ENCODE measurements around the gene NDUFAF3. TPM values are rescaled to one million over a fixed set of nuclear protein-coding genes. Genes with fewer than 3 reads are reported as not detected.
"Not testable (repeated sequence)": the region's sequence is repeated elsewhere in the genome, so short reads cannot be mapped to it uniquely, and the experiment has no call there.

The NDUFAF3 gene
- total RNA-seq, 1 donor from 2014 or later, result 60.4 TPM

DNA sequence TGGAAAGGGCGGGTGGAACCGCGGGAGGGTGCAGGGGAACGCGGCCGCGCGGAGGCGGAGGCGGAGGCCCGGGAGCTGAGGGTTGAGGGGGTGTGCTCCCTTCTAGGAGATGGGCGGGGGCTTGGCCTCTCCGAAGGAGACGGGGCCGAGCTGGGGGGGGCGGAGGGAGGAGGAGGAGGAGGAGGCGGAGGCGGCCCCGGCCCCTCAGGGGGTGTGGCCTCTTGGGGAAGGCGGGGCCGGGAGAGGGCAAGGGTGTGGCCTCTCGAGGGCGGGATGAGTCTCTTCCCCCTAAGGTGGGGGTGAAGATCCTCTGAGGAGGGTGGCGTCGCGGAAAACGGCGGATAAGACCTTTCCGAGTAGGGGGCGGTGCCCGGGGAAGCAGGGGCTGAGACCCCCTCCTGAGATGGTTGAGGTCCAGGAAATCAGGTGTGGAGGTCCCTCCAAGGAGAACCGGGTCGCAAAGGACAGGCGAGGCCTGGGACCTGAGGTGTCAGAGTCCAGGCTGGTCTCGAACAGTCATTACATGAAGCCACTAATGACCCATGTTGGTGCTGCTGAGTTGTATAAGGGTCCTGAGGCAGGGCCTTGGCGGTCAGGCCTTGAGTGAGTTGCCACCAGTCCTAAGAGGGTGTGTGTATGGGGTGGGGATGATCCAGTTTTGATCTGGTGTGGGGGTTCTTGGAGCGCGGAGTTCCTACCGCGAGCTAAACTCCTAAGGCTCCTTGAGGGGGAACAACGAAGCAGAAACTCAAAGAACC is 14.0 kb upstream of the NDUFAF3 start:
- Mint-ChIP-seq H3K9me3 (ENCODE audit: low read depth) (no peaks in the 10 kb centered on the region), H3K36me3 (ENCODE audit: low read depth) (peaks cover 11% of the 10 kb centered on the region), H3K27me3 (ENCODE audit: low read depth) (no peaks in the 10 kb centered on the region), H3K4me3 (ENCODE audit: unreplicated experiment) (peak overlapping the region; percentile 99), H3K4me1 (ENCODE audit: low read depth) (peaks cover 35% of the 10 kb centered on the region), H3K27ac (ENCODE audit: unreplicated experiment) (peak overlapping the region; percentile 98)
- no peak for DNase-seq (ENCODE audit: low spot score)
- TF ChIP-seq CTCF (IDR thresholded peaks at IDR 0.05), result peak; percentile 44

DNA sequence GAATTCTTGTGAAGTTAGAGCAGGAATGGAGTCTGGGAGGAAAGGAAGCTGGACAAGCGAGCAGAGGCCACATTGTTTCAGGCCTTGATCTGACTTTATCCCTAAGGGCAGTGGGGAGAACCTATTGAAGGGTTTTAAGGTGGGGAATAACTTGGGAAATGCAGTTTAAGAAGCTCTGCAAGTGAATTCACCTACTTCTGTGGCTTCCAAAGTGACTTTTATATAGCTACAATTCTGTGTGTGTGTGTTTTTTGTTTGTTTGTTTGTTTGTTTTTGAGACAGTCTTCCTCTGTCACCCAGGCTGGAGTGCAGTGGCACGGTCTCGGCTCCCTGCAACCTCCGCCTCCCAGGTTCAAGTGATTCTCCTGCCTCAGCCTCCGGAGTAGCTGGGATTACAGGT is 13.3 kb upstream of the NDUFAF3 start:
- H3K27ac Mint-ChIP-seq (ENCODE audit: unreplicated experiment), result peak overlapping the region; percentile 98
- not testable (repeated sequence) for H3K27me3 Mint-ChIP-seq (ENCODE audit: low read depth); H3K9me3 Mint-ChIP-seq (ENCODE audit: low read depth); DNase-seq (ENCODE audit: low spot score)
- H3K4me3 Mint-ChIP-seq (ENCODE audit: unreplicated experiment), result peak overlapping the region; percentile 99
- peaks cover 35% of the 10 kb centered on the region for H3K4me1 Mint-ChIP-seq (ENCODE audit: low read depth)
- H3K36me3 Mint-ChIP-seq (ENCODE audit: low read depth), result peaks cover 11% of the 10 kb centered on the region

DNA sequence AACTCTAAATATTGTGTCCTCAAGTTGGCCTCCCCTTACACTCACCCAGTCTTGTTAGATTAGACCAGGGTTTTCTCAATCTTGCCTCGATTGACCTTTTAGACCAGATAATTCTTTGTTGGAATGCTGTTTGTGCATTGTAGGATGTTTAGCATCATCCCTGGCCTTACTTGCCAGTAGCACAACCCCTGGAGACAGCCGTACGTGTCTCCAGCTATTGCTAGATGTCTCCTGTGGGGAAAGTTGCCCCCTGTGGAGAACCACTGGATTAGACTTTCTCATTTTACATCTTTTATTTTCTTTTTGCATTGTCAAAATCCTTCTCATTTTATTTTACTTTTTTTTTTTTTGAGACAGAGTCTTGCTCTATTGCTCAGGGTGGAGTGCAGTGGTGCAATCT is 12.5 kb upstream of the NDUFAF3 start:
- Mint-ChIP-seq H3K27ac (ENCODE audit: unreplicated experiment) (peak overlapping the region; percentile 76), H3K27me3 (ENCODE audit: low read depth) (no peaks in the 10 kb centered on the region)

DNA sequence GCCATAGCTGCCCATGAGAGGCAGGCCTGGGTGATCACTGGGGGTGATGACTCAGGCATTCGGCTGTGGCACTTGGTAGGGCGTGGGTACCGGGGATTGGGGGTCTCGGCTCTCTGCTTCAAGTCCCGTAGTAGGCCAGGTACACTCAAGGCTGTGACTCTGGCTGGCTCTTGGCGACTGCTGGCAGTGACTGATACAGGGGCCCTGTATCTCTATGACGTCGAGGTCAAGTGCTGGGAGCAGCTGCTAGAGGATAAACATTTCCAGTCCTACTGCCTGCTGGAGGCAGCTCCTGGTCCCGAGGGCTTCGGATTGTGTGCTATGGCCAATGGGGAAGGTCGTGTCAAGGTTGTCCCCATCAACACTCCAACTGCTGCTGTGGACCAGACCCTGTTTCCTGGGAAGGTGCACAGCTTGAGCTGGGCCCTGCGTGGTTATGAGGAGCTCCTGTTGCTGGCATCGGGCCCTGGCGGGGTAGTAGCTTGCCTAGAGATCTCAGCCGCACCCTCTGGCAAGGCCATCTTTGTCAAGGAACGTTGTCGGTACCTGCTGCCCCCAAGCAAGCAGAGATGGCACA is 9.4 kb upstream of the NDUFAF3 start:
- Mint-ChIP-seq H3K4me1 (ENCODE audit: low read depth) (peaks cover 38% of the 10 kb centered on the region), H3K36me3 (ENCODE audit: low read depth) (peaks cover 22% of the 10 kb centered on the region), H3K27ac (ENCODE audit: unreplicated experiment) (no peak overlapping the region), H3K27me3 (ENCODE audit: low read depth) (no peaks in the 10 kb centered on the region), H3K9me3 (ENCODE audit: low read depth) (no peaks in the 10 kb centered on the region), H3K4me3 (ENCODE audit: unreplicated experiment) (no peak overlapping the region)
- no peak for DNase-seq (ENCODE audit: low spot score)
- TF ChIP-seq CTCF (IDR thresholded peaks at IDR 0.05), result no peak

More for the DNA sequence above, 12.5 kb upstream of the NDUFAF3 start:
- Mint-ChIP-seq H3K9me3 (ENCODE audit: low read depth) (no peaks in the 10 kb centered on the region), H3K36me3 (ENCODE audit: low read depth) (peaks cover 11% of the 10 kb centered on the region), H3K4me3 (ENCODE audit: unreplicated experiment) (peak overlapping the region; percentile 26), H3K4me1 (ENCODE audit: low read depth) (peaks cover 35% of the 10 kb centered on the region)
- TF ChIP-seq CTCF (IDR thresholded peaks at IDR 0.05), result no peak
- DNase-seq (ENCODE audit: low spot score), result no peak

- H3K4me1 Mint-ChIP-seq (ENCODE audit: low read depth), result peaks cover 35% of the 10 kb centered on the region
- TF ChIP-seq CTCF (IDR thresholded peaks at IDR 0.05), result no peak
- H3K9me3 Mint-ChIP-seq (ENCODE audit: low read depth), result no peaks in the 10 kb centered on the region
- no peaks in the 10 kb centered on the region for H3K27me3 Mint-ChIP-seq (ENCODE audit: low read depth)
- no peak overlapping the region for H3K4me3 Mint-ChIP-seq (ENCODE audit: unreplicated experiment)
- DNase-seq (ENCODE audit: low spot score), result no peak
- H3K27ac Mint-ChIP-seq (ENCODE audit: unreplicated experiment), result no peak overlapping the region
- H3K36me3 Mint-ChIP-seq (ENCODE audit: low read depth), result peaks cover 22% of the 10 kb centered on the region
These were observed 8.7 kb upstream of the NDUFAF3 start for GRCh38 chr3:49013113-49013737.

All from chondrocyte (in vitro differentiated cells).